Neural cell (in vitro differentiated cells): ENCODE measurements around the gene CMTM5. TPM values are rescaled to one million over a fixed set of nuclear protein-coding genes. Genes with fewer than 3 reads are reported as not detected.

Experiments
- H2AFZ ChIP-seq: fragments of 200-600, 300-800 bp; sonication (generic), shearing (Covaris generic); 2 replicates; pipeline ENCODE4 v1.6.0; 2014; ENCODE audit warnings: low read depth, mild to moderate bottlenecking, antibody characterized with exemption, low read length, moderate library complexity
- H3F3A ChIP-seq: fragments of 200-600 bp; shearing (Covaris generic); 2 replicates; pipeline ENCODE4 v1.6.1; 2016; ENCODE audit warnings: mild to moderate bottlenecking, moderate library complexity, mixed read lengths, antibody characterized with exemption, low read length; ENCODE audit not compliant: insufficient read depth, poor library complexity, severe bottlenecking
- H3K27ac ChIP-seq: fragments of 200-600, 300-800 bp; sonication (generic), shearing (Covaris generic); 2 replicates; pipeline ENCODE4 v1.5.1; 2014; ENCODE audit warnings: mild to moderate bottlenecking, low read length, moderate library complexity
- H3K27me3 ChIP-seq: fragments of 300-800, 200-600 bp; sonication (generic), shearing (Covaris generic); 2 replicates; pipeline ENCODE4 v1.6.0; 2014; ENCODE audit warnings: mild to moderate bottlenecking, low read depth, low read length, moderate library complexity; ENCODE audit not compliant: insufficient read depth
- H3K36me3 ChIP-seq: fragments of 300-800, 200-600 bp; sonication (generic), shearing (Covaris generic); 2 replicates; pipeline ENCODE4 v1.5.1; 2014; ENCODE audit warnings: mild to moderate bottlenecking, antibody characterized with exemption, low read length, moderate library complexity; ENCODE audit not compliant: insufficient read depth
- H3K4me2 ChIP-seq: fragments of 300-800, 200-600 bp; sonication (generic), shearing (Covaris generic); 2 replicates; pipeline ENCODE4 v1.6.0; 2014; ENCODE audit warnings: mild to moderate bottlenecking, low read length
- H3K4me3 ChIP-seq: fragments of 300-800, 200-600 bp; sonication (generic), shearing (Covaris generic); 2 replicates; pipeline ENCODE4 v1.5.1; 2014; ENCODE audit warnings: mild to moderate bottlenecking, low read length, moderate library complexity
- H3K79me2 ChIP-seq: fragments of 200-600 bp; shearing (Covaris generic); replicated peaks from 2 replicates; pipeline ENCODE4 v1.6.0; 2014; ENCODE audit warnings: mild to moderate bottlenecking, low read length, moderate library complexity; ENCODE audit not compliant: insufficient read depth
- H3K9ac ChIP-seq: fragments of 300-800, 200-600 bp; sonication (generic), shearing (Covaris generic); 2 replicates; pipeline ENCODE4 v1.6.1; 2016; ENCODE audit warnings: mild to moderate bottlenecking, low read length, mixed read lengths
- H3K9me2 ChIP-seq: fragments of 200-600 bp; shearing (Covaris generic); 2 replicates; pipeline ENCODE4 v1.6.1; 2016; ENCODE audit warnings: mild to moderate bottlenecking, low read length, mixed read lengths; ENCODE audit not compliant: insufficient read depth
- H3K9me3 ChIP-seq: fragments of 200-600, 300-800 bp; sonication (generic), shearing (Covaris generic); 2 replicates; pipeline ENCODE4 v1.6.1; 2016; ENCODE audit warnings: mild to moderate bottlenecking, mixed run types, low read length, moderate library complexity, mixed read lengths
- H4K20me1 ChIP-seq: fragments of 200-600 bp; shearing (Covaris generic); 2 replicates; pipeline ENCODE4 v1.6.1; 2016; ENCODE audit warnings: mild to moderate bottlenecking, mixed run types; ENCODE audit not compliant: insufficient read depth
- CTCF ChIP-seq: fragments of 450-650 bp; IDR thresholded peaks from 2 replicates; pipeline ENCODE4 v1.5.1; 2014; ENCODE audit warnings: antibody characterized with exemption, mild to moderate bottlenecking, moderate library complexity; ENCODE audit not compliant: poor library complexity, severe bottlenecking
- EP300 ChIP-seq: fragments of 450-650 bp; conservative IDR thresholded peaks from 2 replicates; pipeline ENCODE4 v1.6.1; 2014; ENCODE audit warnings: antibody characterized with exemption, mild to moderate bottlenecking, moderate library complexity; ENCODE audit not compliant: poor library complexity, severe bottlenecking
- EZH2 ChIP-seq: fragments of 200-600, 300-800 bp; shearing (Covaris generic), sonication (generic); IDR thresholded peaks from 2 replicates; pipeline ENCODE4 v1.6.1; 2014; ENCODE audit warnings: antibody characterized with exemption, low read length, borderline replicate concordance, mild to moderate bottlenecking; ENCODE audit not compliant: insufficient read depth, poor library complexity, severe bottlenecking
- MXI1 ChIP-seq: fragments of 450-650 bp; conservative IDR thresholded peaks from 2 replicates; pipeline ENCODE4 v1.6.1; 2014; ENCODE audit warnings: antibody characterized with exemption, mild to moderate bottlenecking; ENCODE audit not compliant: poor library complexity, severe bottlenecking
- POLR2AphosphoS5 ChIP-seq: IDR thresholded peaks from 2 replicates; pipeline ENCODE4 v1.6.1; 2012
- REST ChIP-seq: IDR thresholded peaks from 2 replicates; pipeline ENCODE4 v1.6.1; 2012; ENCODE audit warnings: borderline replicate concordance
- TAF1 ChIP-seq: IDR thresholded peaks from 2 replicates; pipeline ENCODE4 v1.6.1; 2012; ENCODE audit warnings: low read depth
- polyA plus RNA-seq: library from polyadenylated mRNA; depleted of rRNA; stranded (reverse); fragments of >200 nt; gene quantifications from 2 replicates; pipeline ENCODE4 v1.2.3, GENCODE V29; 2014

Gene CMTM5
- polyA plus RNA-seq, 1 donor from 2014 or later: not detected

GRCh38 chr14:23403139-23403438, 26.2 kb downstream of the CMTM5 start:
- H4K20me1 ChIP-seq: no peaks in the 10 kb centered on the region
- H3K9me3 ChIP-seq: no peaks in the 10 kb centered on the region
- no peaks in the 10 kb centered on the region for H3K9me2 ChIP-seq

GRCh38 chr14:23403908-23404307, 27.1 kb downstream of the CMTM5 start:
- no peak overlapping the region for H3K4me2 ChIP-seq
- H3K9me3 ChIP-seq: no peaks in the 10 kb centered on the region
- H2AFZ ChIP-seq: no peak overlapping the region
- no peak overlapping the region for H3K9ac ChIP-seq
- TF ChIP-seq REST (no peak), EZH2 (no peak), POLR2AphosphoS5 (no peak), EP300 (no peak), CTCF (no peak), MXI1 (no peak), TAF1 (no peak)
- H3K79me2 ChIP-seq: no peaks in the 10 kb centered on the region
- H4K20me1 ChIP-seq: no peaks in the 10 kb centered on the region
- H3K4me3 ChIP-seq: no peak overlapping the region
- no peak overlapping the region for H3K27ac ChIP-seq
- no peaks in the 10 kb centered on the region for H3K36me3 ChIP-seq
- H3K9me2 ChIP-seq: no peaks in the 10 kb centered on the region
- no peaks in the 10 kb centered on the region for H3F3A ChIP-seq
- H3K27me3 ChIP-seq: no peaks in the 10 kb centered on the region

More at GRCh38 chr14:23403139-23403438, 26.2 kb downstream of the CMTM5 start:
- no peak overlapping the region for H3K9ac ChIP-seq
- H3K27me3 ChIP-seq: no peaks in the 10 kb centered on the region
- no peak overlapping the region for H3K4me2 ChIP-seq
- no peaks in the 10 kb centered on the region for H3K36me3 ChIP-seq
- H3K4me3 ChIP-seq: no peak overlapping the region
- no peaks in the 10 kb centered on the region for H3K79me2 ChIP-seq
- H3K27ac ChIP-seq: no peak overlapping the region
- no peaks in the 10 kb centered on the region for H3F3A ChIP-seq
- H2AFZ ChIP-seq: no peak overlapping the region
- TF ChIP-seq CTCF: no peak
